NCI-H345 treated with DMSO at 0.1 percent for 48 hours (cell line): ENCODE data around the gene ATP1B1.
"Not testable (repeated sequence)": the region's sequence is repeated elsewhere in the genome, so short reads cannot be mapped to it uniquely, and the experiment has no call there.

ENCODE experiments used
- DNase-seq: peaks from one replicate; lab custom pipeline; 2025; ENCODE audit not compliant: unreplicated experiment; lab: John Stamatoyannopoulos, UW

ATP1B1 gene

GRCh38 chr1:169115891-169116585 is 9.5 kb downstream of the ATP1B1 start:
- no peak for DNase-seq

- DNase-seq = no peak
Measured at GRCh38 chr1:169117014-169117413, 10.5 kb downstream of the ATP1B1 start.

GRCh38 chr1:169117599-169117998 is 11.1 kb downstream of the ATP1B1 start:
- DNase-seq = no peak

GRCh38 chr1:169118227-169118626 is 11.7 kb downstream of the ATP1B1 start:
- DNase-seq = no peak

GRCh38 chr1:169119405-169119804 is 12.9 kb downstream of the ATP1B1 start:
- no peak for DNase-seq

- DNase-seq = no peak
Measured at GRCh38 chr1:169120066-169120465, 13.6 kb downstream of the ATP1B1 start.

- DNase-seq = no peak
Measured at GRCh38 chr1:169121146-169121923, 14.8 kb downstream of the ATP1B1 start.

GRCh38 chr1:169122976-169123375 is 16.5 kb downstream of the ATP1B1 start:
- DNase-seq = no peak

GRCh38 chr1:169124459-169124858 is 18.0 kb downstream of the ATP1B1 start:
- DNase-seq = no peak

GRCh38 chr1:169125597-169125996 is 19.1 kb downstream of the ATP1B1 start:
- DNase-seq = not testable (repeated sequence)

GRCh38 chr1:169126335-169126734 is 19.8 kb downstream of the ATP1B1 start:
- DNase-seq = no peak

- DNase-seq = no peak
Measured at GRCh38 chr1:169127305-169127704, 20.8 kb downstream of the ATP1B1 start.

- no peak for DNase-seq
Measured at GRCh38 chr1:169128562-169128961, 22.1 kb downstream of the ATP1B1 start.

GRCh38 chr1:169129109-169129784 is 22.8 kb downstream of the ATP1B1 start:
- no peak for DNase-seq

- DNase-seq = no peak
Measured at GRCh38 chr1:169130683-169131082, 24.2 kb downstream of the ATP1B1 start.

GRCh38 chr1:169132512-169133227 is 26.2 kb downstream of the ATP1B1 start:
- DNase-seq = no peak

GRCh38 chr1:169133228-169133576 is 26.7 kb downstream of the ATP1B1 start:
- no peak for DNase-seq

GRCh38 chr1:169133801-169134502 is 27.5 kb downstream of the ATP1B1 start:
- no peak for DNase-seq

- DNase-seq = no peak
Measured at GRCh38 chr1:169137357-169137756, 30.9 kb downstream of the ATP1B1 start.

- DNase-seq = no peak
Measured at GRCh38 chr1:169138866-169139670, 32.6 kb downstream of the ATP1B1 start.
